ENCODE results near the gene SDCCAG8.

Gene SDCCAG8

DNA sequence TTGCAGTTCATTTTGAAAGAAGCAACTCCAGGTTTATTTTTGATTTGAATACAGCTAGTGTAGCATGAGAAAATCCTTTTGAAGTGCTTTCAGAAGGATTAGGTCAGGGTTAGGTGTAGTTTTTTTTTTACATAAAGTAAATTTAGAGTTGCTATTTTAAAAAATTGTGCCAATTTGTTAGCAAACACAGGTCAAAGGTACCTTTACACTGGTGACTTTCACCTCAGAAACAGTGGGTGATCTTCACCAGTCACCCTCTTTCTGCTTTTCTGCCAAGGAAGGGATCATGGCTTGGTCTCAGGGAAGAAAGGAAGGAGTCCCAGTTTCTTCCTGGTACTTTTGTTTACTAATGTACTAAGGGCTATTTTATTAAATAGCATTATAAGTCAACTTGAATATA, 111.5 kb downstream of the SDCCAG8 start:
- no peak for DNase-seq (ENCODE audit: extremely low read depth, low read depth)
- TF ChIP-seq, protein P1, sequence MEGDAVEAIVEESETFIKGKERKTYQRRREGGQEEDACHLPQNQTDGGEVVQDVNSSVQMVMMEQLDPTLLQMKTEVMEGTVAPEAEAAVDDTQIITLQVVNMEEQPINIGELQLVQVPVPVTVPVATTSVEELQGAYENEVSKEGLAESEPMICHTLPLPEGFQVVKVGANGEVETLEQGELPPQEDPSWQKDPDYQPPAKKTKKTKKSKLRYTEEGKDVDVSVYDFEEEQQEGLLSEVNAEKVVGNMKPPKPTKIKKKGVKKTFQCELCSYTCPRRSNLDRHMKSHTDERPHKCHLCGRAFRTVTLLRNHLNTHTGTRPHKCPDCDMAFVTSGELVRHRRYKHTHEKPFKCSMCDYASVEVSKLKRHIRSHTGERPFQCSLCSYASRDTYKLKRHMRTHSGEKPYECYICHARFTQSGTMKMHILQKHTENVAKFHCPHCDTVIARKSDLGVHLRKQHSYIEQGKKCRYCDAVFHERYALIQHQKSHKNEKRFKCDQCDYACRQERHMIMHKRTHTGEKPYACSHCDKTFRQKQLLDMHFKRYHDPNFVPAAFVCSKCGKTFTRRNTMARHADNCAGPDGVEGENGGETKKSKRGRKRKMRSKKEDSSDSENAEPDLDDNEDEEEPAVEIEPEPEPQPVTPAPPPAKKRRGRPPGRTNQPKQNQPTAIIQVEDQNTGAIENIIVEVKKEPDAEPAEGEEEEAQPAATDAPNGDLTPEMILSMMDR (IDR thresholded peaks at IDR 0.05; ENCODE audit: low read depth, low read length), result no peak

GRCh38 chr1:243374412-243374811, 118.6 kb downstream of the SDCCAG8 start:
- TF ChIP-seq, protein P1 (IDR thresholded peaks at IDR 0.05; ENCODE audit: low read depth, low read length), result no peak
- no peak for DNase-seq (ENCODE audit: extremely low read depth, low read depth)

DNA sequence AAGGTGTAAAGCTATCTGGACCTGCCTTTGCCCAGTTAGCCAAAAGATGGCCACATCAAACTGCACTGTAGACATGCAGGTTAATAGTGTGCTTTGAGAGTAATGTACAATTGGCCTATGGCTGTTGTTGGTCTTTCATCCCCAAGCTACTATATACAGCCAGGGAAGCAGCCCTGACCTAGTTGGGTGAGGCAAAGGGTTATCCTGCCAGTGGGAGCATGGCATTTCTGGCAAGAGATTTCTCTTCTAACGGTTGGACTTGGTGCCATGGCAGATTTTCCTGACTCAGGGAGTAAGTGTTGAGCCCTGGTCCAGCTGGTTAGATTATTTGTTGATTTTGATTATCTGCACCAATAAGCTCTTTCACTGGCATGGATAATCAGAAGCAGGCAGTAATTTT, 119.8 kb downstream of the SDCCAG8 start:
- no peak for DNase-seq (ENCODE audit: extremely low read depth, low read depth)
- TF ChIP-seq, protein P1 (IDR thresholded peaks at IDR 0.05; ENCODE audit: low read depth, low read length), result no peak

DNA sequence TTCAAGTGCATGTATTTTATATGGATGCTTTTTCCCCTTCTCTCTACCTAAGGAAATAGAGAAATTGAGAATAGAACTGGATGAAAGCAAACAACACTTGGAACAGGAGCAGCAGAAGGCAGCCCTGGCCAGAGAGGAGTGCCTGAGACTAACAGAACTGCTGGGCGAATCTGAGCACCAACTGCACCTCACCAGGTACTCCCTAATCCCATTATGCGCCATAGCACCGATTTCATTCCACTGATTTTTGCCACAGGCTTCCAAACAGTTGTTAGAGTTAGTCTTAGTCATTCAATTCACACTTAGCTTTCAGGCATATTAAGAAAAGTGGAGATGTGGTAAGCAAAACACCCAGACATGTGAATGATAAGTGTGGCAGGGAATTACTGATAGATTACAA, 122.8 kb downstream of the SDCCAG8 start:
- TF ChIP-seq, protein P1 (IDR thresholded peaks at IDR 0.05; ENCODE audit: low read depth, low read length), result no peak
- no peak for DNase-seq (ENCODE audit: extremely low read depth, low read depth)

DNA sequence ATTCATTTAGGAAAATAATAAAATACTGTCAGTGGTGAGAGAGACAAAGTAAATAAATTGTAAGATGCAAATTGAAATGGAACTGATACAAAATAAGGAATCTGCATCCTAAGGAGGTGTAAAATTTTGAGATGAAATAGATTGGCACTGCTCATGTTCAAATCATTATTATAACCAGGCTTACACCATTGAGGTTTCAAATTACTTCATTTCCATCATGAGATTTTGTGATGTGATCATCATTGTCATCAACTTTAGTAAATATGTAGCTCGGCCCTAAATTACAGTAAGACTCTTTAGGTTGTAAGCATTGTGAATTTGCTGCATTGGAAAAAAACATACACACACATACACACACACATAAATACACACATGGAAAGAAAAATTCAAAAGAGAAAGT, 123.4 kb downstream of the SDCCAG8 start:
- no peak for DNase-seq (ENCODE audit: extremely low read depth, low read depth)
- TF ChIP-seq, protein P1 (IDR thresholded peaks at IDR 0.05; ENCODE audit: low read depth, low read length), result no peak

DNA sequence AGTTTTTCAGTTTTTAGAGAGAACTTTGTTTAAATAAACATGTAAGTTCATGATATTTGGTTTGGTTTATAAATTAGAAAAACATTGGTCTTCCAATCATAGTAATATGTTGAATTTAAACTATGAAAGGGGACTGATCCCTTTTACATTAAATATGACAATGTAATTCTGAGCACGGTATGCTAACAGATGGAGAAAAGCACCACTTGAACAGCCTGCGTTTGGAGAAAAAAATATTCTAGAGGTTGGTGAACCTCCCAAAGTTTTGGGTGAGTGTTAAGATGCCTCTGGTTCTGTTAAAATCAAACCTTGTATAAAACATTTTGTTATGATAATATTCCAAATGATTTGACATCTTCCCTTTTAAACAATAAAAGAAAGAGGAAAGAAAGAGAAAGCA, 123.9 kb downstream of the SDCCAG8 start:
- TF ChIP-seq, protein P1 (IDR thresholded peaks at IDR 0.05; ENCODE audit: low read depth, low read length), result no peak
- DNase-seq (ENCODE audit: extremely low read depth, low read depth), result no peak

GRCh38 chr1:243388276-243388675, 132.4 kb downstream of the SDCCAG8 start:
- TF ChIP-seq, protein P1 (IDR thresholded peaks at IDR 0.05; ENCODE audit: low read depth, low read length), result no peak
- DNase-seq (ENCODE audit: extremely low read depth, low read depth), result no peak
